HG02884 (cell line): ENCODE data around the gene ARHGEF4.

ENCODE experiments used
- ATAC-seq: cut with Tn5 transposase; IDR thresholded peaks from one replicate; pipeline ENCODE4 v1.9.1; 2021; ENCODE audit warnings: mild to moderate bottlenecking, moderate library complexity; ENCODE audit not compliant: unreplicated experiment

ARHGEF4 gene

DNA sequence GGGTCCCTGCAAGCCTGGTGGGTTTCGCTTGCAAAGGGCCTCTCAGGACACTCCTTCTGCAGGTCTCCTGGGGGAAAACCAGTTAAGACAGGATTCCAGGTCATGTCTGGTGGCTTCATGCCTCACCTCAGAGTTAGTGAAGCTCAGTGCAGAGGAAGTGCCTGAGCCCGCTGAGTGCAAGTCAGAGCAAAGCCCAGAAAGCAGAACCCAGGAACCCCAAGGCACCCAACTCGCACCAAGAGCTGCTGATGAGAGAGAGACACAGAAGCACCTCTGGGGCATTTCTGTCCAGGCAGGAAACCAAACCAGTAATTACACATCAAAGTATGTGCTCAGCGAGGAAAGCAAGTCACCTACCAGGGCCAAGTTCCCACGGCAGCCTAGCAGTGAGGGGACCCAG is 78.4 kb downstream of the ARHGEF4 start:
- no peak for ATAC-seq

DNA sequence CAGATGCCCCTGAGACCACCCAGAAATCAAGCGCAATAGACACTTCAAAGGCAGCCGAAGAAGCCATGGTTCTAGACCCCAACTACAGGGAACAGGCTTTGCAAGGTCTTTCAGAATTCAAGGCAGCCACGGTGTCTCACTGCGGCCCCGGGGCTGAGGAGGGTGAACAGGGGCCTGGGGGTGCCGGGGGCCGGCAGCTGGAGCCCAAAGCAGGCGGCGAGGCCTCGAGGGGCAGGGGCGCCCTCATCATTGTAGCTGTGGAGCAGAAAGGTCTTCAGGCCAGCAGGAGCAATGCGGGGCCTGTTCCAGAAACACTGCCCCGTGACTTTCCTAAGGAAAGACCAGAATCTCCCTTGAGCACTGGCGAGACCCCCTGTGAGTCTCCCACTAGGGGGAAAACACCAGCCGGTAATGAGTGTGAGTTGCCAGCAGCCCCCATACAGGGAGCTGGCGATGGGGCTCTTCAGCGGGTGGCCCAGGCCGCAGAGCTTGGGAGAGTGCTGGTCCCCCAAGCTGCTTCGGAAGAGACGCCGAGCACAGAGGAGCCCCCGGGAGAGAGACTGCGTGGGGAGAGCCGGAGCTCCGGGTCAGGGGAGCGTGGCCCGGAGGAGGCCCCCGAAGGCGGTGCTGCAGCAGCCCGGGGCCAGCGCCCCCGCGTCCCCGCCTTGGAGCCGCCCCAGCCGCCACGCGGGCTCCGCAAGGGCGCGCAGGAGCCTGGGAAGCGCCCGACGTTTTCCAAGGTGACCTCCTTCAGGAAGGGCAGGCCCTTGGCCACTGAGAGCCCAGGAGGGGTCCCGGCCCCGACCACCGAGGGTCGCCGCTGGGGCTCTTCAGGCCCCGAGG is 79.1 kb downstream of the ARHGEF4 start:
- ATAC-seq = no peak

DNA sequence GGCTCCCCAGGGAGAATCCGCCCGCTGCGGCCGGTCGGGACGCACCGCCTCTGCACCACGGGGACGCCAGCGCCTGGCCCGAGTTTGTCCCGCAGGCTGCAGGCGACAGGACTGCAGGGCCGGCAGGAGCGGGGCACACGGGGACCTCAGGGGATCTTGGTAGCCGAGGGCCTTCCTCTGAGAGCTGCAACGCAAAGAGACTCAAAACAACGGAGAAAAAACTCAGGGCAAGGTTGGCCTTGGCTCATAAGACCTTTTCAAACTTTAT is 79.7 kb downstream of the ARHGEF4 start:
- no peak for ATAC-seq

DNA sequence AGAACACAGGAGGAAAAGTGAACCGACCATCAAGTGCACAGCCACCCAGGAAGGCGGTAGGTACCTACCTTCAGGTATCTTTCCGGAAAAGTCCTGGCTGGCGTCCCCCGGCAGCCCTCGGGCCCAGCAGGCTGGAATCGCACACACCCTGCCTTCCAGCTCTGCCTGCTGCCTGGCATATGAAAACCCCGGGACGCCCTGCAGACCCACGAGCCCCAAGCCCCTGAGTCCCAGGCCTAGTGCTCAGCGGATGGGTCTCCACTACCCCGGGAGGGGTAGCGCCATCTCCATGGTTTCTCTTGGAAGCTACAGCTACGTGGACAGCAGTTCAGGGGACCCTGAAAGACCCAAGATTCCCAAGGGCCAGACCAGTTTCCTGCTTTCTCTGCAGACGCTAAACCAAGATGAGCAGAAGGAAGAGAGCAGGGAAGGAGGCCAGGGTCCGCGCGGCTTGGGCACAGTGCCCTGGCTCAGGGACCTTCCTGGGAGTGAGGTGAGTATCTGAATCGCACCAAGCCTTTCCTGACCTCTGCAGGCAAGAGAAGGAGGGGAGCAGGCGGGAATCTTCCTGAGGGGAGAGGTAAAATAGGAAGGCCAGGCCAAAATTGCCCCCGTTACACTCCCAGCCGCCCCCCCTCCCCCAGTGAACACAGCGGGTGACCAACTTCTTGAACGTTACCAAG is 80.4 kb downstream of the ARHGEF4 start:
- ATAC-seq = no peak

DNA sequence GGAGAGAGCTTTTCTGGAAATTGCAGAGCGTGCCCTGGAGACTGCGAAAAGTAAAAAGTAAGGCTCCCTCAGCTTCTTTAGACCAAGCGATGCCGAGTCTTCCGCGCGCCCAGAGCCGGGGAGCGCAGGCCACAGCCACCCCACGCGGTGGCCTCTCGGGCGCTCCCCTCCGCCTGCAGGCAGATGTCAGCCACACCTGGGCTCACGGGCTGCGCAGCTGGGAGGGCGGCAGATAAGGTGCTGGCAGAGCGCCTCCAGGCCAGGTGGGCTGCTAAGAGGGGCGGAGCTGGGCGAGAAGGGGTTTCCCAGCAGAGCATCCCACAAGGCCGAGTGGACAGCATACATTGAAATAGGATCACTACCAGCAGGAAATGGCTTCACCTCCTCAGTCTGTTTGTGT is 81.7 kb downstream of the ARHGEF4 start:
- ATAC-seq = no peak

DNA sequence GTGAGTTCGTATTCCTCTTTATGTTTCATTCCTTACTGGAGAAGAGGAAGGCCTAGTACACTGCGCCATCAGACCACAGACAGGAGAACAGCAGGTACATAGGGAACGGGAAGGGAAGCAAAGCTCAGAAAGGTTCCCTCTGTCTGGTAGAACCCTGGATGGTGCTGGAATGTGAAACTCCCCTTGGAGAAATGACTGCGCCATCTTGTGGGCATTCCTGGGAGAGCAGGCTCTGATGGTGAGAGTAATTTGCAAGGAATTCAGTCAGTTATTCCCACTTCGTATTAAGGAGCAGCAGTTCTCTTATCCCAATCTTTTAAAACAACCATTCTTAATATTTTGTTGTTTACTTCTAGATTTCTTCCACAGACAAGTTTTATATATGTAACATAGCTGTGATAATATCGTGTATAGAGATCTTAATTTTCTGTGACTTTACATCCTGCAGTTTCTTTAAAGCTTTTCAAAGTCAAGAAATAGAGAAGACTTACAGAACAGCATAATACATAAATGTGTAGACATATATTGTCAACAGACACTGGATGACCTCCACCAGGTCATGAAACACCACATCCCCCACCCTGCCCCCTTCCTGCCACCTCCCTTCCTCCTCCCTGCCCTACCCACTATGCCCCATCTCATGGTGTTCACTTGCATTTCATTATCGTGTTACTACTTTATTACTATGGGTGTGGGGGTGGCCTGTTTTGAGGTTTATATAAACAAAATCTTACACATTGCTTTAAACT is 83.9 kb downstream of the ARHGEF4 start:
- ATAC-seq = no peak

DNA sequence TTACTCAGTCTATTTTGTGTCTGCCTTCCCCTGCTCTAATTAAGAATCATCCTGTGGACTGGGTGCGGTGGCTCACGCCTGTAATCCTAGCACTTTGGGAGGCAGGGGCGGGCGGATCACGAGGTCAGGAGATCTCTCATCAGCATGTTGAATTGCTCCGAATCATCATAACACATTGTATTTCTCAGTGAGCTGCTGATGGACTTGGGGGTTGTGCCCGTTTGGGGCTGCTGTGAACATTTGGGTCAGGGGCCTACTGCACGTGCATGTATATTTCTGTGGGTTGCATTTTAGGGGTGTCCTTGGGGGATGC is 84.4 kb downstream of the ARHGEF4 start:
- no peak for ATAC-seq

DNA sequence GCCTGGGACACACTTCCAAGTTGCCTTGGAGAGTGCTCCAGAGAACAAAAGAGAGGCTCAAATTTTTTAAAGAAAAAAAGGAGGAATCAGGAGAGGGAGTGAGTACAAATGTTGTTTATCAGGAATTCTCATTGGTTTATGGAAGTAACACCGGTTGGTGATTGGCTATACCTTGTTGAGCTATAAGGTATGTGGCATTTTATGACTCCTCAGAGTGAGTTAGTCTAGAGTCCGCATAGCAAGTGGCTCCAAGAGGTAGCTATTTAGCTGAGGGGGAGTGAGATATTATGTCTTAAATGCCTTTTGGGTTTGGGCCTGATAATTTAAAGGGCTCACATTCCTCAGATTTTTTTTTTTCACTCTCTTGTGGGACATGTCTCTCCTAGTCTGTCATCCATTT is 85.7 kb downstream of the ARHGEF4 start:
- ATAC-seq = no peak

DNA sequence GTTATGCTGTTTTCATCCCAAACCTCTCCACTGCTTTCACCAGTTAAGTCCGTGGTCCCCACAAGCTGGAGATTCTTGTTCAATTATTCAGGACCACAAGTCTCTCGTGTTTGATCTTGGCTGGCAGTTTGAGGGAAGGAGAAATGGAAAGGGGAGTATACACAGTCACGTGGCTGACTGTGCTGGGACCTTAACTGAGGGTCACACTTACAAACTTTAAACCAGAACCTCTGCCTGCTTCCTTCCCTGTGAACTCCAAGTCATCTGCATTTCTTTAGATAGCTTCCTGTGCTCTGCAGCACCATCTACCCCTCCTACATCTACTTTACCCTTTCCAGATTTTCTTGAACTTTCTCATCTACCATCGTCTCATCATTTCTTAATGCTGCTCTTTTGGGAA is 91.7 kb downstream of the ARHGEF4 start:
- no peak for ATAC-seq

DNA sequence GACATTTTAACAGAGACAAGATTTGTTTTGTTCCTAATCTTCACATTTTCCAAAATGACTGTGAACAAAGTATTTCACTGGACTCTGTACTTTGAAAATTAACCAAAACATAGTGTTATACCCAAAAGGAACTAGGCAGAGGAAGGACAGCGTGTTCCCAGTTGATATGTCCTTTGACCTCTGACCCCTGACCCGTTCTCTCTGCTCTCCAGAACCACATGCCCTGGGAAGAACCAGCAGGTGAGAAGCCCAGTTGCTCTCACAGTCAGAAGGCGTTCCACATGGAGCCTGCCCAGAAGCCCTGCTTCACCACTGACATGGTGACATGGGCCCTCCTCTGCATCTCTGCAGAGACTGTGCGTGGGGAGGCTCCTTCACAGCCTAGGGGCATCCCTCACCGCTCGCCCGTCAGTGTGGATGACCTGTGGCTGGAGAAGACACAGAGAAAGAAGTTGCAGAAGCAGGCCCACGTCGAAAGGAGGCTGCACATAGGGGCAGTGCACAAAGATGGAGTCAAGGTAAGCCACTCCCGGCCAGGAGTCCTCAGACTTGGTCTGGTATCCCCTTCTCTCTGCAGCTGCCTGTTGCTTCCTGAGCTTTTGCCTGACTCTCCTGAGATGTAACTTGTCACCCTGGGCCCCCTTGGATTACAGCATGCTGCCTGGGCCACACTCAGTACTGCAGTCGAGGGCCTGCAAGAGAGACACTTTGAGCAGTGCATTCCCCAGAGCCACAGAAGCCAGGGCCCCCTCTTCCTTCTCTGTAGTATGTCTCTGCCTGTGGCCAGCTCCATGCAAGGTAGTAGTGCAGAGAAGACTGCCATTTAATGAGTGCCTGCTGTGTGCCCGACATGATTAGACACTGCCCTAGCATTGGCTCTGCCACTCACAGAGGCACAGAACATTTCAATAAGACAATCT is 94.3 kb downstream of the ARHGEF4 start:
- no peak for ATAC-seq

DNA sequence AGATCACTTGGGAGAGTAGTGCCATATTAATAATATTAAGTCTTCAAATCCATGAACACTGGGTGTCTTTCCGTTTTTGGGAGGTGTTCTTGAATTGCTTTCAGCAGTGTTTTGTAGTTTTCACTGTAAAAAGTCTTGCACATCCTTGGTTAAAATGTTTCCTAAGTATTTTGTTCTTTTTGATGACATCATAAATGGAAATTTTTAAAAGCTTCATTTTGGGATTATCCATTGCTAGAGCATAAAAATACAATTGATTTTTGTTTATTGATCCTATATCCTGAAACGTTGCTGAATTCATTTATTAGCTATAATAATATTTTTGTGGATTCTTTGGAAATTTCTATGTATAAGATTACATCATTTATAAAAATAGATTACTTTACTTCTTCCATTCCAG is 96.8 kb downstream of the ARHGEF4 start:
- no peak for ATAC-seq

DNA sequence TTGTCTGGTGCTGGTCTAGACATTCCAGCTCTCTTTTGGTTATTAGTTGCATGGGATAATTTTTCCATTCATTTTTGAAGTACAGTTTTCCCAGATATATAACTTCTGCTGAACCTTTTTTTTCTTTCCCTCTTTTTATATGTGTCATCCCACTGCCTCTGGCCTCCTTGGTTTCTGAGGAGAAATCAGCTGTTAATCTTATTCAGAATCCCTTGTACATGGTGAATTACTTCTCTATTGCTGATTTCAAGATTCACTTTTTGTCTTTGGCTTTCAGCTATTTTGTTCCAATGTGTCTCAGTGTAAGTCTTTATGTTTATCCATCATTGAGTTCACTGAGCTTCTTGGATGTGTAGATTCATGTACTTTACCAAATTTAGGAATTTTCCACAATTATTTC is 99.7 kb downstream of the ARHGEF4 start:
- ATAC-seq = no peak

DNA sequence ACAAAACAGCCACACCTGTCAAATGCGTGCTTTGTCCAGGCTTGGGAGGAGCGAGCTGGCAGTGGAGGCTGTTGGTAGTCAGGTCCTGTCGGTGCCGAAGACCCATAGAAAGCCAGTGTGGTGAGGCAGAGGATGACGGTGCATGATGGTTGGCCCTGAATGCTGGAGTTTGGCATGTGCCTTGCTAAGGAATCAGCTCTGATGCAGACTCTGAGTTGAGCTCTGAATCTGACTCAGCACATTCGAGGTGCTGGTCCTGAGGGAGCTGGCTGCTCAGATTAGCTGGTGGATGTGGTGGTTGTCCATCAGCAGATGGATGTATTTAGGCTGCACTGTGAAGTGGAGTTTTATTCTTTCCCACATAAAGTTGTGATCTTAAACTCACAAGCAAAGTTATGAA is 111.3 kb downstream of the ARHGEF4 start:
- ATAC-seq = no peak

DNA sequence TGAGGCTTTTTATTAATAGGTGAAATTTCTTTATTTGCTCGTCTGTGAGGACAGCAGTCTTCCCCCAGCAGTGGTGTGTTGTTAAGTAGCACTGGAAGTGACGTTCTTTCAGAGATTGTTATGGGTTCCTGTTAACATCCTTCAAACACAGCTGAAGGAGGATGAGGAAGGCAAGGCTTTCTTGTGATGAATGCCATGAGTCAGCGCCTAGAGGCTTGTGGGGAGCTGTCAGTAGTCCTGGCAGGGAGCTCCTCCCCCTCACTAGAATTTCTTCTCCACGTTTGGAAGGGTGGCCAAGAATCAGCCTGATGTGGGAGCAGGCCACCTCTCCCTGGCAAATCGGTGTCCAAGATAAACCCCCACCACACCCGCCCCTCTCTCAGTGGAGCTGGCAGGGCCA is 113.2 kb downstream of the ARHGEF4 start:
- ATAC-seq = no peak

DNA sequence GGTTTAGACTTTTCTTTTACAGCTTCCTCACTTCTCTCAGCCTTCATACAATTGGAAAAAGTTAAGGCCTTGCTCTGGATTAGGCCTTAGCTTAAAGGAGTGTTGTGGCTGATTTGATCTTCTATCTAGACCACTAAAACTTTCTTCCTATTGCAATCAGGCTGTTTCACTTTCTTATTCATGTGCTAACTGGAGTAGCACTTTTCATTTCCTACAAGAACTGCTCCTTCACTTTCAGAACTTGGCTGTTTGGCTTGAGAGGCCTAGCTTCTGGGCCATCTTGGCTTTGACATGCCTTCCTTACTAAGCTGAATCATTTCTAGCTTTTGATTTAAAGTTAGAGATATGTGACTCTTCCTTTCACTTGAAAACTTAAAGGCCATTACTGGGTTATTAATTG is 114.3 kb downstream of the ARHGEF4 start:
- ATAC-seq = no peak

DNA sequence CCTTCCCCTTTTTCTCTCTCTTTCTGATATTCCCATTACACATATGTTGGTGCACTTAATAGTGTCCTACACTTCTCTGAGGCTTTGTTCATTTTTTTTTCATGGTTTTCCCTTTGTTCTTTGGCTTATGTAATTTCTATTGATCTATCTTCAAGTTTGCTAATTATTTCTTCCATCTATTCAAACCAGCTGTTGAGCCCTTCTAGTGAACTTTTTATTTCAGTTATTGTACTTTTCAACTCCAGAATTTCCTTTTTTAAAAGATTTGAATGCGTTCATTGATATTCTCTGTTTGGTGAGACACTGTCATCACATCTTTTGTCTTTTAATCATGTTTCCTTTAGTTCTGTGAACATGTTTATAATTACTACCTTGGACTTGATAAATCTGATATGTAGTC is 118.2 kb downstream of the ARHGEF4 start:
- ATAC-seq = no peak

DNA sequence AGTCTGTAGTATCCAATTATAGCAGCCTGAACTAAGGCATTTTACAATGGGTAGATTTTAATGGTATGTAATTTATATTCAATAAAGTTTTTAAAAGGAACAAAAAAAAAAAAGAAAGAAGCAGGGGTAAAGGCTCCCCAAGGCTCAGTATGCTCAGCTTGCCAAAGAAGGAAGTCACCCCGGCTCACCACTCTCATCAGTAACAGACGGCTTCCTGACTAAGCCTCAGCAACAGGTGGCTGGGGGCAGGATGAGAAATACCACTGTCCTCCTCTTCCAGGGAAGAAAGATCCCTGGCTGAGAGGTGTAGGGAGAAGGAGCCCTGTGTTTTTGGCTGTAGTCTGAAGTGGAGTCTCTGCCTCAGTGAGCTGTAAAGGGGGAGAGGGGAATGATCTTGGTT is 121.2 kb downstream of the ARHGEF4 start:
- no peak for ATAC-seq

DNA sequence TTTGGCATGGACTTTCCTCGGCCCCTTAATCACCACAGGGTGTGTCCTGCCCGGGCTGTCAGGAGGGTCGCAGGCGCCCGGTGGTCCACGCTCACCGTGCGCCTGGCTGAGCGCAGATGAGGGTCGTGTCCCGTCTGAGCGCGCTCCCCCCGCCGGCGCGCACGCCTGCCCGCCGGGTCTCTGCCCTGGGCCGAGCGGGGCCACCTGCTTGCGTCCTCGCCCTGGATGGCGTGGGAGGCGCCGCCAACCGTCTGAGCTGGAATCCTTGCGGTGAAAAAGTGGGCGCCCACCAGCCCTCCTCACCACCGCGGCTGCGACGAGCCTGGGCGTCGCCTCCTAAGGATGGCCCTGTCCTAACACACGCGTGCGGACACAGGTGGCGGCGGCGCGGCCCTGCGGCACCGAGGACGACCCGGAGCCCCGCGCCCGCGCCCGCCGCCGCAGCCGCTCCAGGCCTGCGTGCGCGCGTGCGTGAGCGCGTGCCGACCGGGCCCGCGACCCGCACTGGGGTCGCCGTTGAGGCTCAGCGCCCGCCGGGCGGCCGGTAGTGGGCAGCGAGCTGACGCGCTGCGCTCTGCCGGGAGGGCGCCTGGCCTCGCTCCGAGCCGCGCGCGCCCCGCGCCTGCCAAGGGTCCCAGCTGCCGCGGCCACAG is 126.6 kb downstream of the ARHGEF4 start:
- no peak for ATAC-seq

DNA sequence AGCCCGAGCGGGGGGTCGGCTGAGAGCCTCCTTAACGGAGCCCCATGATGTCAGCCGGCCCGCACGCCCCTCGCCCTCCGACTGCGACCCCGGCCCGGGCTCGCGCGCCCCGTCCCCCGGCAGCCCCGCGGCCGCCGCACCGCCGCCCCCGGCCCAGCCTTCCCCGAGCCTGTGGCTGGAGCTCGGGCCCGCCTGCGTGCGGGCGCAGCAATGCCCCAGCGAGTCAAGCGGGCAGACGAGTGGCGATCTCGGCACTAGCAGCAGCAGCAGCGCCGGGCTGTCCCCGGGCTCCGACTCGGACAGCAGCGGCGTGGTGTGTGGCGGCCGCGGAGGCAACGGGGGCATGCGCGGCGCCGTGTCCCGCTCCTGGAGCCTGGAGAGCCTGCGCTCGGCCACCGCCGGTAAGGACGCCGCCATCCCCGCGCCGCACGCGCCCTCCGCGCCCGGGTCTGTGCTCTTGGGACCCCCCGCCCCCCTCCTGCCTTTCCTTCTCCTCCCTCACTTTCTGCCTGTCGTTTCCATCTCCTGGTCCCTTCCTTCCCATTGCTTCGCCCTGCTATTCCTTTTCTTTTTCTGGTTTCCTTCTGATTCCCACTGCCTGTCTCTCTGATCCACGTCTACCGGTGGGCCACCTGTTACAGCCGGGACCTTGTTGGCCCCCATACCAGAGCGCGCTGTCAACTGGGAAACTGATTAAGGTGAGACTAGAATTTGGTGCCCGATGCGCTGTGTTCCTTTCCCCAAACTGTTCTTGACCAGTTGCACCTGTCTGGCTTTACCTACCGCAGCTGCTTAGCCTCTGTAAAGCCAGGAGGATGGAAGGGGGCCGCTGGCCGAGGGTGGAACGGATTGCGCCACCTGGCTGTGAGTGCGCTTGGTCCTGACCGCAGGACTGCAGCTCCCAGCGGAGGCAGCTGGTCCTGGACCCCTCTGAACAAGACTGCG is 127.4 kb downstream of the ARHGEF4 start:
- ATAC-seq = no peak

DNA sequence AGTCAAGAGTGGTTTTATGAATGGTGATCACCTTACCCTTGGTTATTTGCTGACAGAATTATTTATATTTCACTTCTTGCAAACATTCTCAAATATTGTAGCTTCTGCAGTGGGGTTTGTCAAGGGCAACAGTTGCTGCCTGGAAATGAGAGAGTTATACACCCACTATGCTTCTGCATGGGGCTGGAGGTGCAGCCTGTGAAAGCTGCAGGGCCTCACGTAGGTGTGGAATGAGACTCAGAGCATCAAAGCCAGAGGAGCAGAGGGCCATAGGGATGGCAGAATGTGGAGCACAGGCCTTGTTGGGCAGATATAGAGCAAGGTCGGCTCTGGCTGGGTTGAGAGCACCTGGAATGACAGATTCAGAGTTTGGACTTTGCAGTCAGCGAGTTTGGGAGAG is 128.2 kb downstream of the ARHGEF4 start:
- no peak for ATAC-seq
